Activated naive CD8-positive, alpha-beta T cell treated with anti-CD3 and anti-CD28 coated beads, Interleukin-2, amount 50 U/mL, for 16 hours (primary cell): ENCODE measurements around the gene EGFL7.
"Not testable (repeated sequence)": the region's sequence is repeated elsewhere in the genome, so short reads cannot be mapped to it uniquely, and the experiment has no call there.

Experiments used
- DNase-seq: peaks from one replicate; pipeline ENCODE4 v3.0.0-alpha.2; 2020; ENCODE audit warnings: low read depth, low spot score

EGFL7 gene

DNA sequence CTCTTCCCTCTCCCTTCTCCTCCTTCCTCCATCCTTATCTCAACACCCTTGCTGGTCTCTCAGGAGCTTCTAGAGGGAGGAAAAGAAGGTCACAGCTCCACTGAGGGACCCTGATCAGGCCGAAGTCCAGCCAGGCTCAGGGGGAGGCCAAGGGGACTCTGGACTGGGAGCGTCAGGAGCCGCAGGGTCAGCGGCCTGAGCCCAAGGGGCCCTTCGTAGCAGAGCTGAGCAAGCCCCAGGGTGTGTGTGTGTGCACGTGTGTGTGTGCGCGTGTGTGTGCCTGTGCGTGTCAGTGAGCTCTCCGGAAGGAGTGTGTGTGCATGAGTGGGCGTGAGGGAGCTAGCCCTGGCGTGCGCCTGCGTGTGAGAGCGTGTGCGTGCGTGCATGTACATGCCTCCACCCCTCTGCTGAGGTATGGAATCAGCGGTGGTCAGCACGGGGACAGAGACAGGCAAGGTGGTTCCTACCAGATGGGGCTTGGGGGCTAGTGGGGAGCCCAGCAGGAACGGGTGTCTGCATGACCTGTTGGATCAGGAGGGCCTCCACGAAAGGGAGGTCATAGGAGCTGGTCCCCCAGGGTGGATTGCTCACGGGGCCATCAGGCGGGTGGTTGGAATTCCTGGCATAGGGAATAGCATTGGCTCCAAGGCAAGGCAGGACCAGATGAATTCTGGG is 34.6 kb downstream of the EGFL7 start:
- DNase-seq, result no peak

DNA sequence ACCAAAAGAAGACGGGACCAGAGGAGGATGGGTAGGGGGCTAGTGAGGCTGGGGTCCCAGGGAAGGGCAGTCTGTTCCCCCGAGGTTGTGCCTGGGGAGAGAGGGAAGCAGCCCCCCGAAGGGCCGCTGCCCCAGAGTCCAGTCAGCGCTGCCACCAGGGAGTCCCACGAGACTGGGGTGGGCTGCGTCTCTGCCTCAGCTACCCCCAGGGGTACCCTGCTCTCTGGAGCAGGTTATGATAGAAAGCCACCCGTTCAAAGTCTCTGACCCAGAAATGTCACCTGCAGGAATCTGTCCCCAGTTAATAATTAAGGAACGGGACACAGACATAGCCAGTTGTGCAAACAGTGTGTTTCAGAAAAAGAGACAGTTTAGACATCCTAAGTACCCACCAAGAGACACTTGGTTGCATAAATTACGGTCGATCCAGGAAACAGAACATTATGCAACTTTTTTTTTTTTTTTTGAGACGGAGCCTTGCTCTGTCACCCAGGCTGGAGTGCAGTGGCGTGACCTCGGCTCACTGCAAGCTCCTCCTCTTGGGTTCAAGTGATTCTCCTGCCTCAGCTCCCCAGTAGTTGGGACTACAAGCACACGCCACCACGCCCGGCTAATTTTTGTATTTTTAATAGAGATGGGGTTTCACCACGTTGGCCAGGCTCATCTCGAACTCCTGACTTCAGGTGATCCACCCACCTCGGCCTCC is 35.3 kb downstream of the EGFL7 start:
- no peak for DNase-seq

DNA sequence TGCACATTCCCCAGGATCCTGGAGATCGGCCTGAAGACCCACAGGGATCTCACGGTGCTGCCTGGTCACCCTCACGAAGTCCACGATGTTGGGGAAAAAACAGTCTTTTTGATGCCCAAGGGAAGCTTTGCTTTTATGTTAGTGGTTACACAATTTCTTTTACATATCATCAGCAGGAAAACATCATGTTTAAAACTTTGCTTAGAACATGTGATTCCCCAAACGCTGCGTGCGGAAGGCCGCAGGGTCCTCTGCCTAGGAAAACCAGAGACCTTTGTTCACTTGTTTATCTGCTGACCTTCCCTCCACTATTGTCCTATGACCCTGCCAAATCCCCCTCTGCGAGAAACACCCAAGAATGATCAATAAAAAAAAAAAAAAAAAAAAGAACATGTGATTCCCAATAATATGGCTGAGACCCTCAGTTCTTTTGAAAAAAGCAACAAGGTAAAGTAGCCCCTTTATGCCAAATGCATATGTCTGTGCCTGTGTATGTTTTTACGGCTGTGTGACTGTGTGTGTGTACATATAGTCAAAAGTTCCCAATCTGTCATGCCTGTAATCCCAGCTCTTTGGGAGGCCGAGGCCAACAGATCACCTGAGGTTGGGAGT is 36.0 kb downstream of the EGFL7 start:
- DNase-seq, result no peak

DNA sequence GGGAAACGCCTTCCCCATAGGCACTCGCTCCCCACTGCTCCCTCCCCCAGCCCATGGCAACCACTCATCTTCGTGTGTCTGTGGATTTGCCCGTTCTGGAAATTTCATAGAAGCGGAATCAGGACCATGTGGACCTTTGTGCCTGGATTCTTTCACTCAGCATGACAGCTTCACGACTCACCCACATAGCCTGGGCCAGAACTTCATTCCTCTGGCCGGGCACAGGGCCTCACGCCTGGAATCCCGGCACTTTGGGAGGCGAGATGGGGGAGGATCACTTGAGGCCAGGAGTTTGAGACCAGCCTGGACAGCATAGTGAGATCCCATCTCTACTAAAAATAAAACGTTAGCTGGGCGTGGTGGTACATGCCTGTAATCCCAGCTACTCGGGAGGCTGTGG is 37.6 kb downstream of the EGFL7 start:
- DNase-seq, result no peak

DNA sequence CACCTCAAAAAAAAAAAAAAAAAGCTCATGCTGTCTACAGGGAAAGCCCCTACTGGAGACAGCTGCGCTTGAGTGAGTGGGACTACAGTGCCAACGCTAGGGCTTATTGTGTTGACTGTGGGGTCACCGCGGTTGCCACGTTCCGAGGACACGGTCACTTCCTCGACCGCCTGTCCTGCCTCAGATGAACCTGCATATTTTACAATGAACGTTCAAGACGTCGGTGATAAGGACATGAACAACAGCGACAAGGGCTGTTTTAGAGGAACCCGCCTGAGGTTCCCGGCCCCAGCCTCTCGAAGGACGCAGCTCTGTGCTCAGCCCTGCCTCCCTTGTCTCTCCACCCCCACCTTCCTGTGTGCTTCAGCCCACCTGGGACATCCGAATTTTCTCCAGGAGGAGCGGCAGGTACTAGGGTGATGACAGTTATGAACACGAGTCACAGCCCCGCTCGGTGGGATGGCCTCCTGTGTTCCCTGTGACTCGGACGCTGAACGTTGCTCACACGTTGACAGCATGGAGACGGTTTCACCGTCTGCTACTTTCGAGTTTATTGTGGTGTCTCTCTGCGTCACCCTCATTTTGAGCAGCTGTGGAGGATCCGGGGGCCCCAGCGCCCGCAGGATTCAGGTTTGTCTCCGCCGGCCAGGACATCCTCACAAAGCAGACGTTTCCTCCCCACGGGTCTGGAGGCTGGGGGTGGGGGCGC is 38.4 kb downstream of the EGFL7 start:
- DNase-seq, result peak; percentile 40

DNA sequence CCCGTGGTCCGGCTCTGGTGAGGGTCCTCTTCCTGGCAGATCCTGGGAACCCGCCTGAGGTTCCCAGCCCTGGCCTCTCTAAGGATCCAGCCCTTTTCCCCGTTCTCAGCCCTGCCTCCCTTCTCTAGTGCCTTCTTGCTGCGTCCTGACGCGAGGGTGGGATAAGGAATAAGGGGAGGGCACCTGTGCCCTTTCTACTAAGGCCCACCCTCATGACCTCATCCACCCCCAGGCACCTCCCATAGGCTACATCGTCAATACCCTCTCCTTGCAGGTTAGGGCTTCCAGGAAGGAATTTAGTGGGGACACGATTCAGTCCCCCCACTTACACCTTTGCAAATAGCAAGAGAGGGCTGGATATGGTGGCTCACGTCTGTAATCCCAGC is 38.9 kb downstream of the EGFL7 start:
- DNase-seq, result no peak

DNA sequence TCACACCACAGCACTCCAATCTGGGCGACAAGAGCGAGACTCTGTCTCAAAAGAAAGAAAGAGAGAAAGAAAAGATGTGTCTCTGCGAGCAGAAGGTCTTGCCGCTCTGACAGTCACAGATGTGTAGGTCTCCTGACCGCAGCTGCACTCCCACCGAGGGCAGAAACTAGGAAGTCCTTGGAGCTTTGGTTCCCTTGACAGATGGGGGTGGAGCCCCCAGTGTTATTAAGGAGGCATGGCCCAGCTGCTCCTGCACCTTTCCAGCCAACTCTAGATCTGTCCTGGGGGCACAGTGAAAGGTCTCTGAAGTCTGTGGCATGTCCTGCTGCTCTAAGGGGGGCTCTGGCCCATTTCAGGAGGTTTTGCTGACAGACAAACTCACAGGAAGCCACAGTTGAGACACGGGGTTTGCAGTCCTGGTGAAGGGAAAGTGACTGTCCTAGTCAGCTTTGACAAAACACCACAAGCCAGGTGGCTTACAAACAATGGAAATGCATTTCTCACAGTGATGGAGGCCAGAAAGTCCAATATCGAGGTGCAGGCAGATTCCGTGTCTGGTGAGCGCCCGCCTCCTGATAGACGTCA is 40.7 kb downstream of the EGFL7 start:
- no peak for DNase-seq

DNA sequence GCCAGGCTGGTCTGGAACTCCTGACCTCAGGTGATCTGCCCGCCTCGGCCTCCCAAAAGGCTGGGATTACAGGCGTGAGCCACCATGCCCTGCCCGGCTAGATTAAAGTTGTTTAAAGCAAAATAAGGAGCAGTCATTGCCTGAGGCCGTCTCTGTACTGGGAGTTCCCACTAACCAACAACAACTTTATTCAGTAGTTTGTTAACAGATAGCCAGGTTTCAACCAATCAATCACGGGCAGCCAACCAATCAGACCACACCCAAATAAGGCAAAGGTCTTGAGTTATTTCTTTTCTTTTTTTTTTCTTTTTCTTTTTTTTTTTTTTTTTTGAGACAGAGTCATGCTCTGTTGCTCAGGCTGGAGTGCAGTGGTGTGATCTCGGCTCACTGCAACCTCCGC is 42.0 kb downstream of the EGFL7 start:
- DNase-seq, result not testable (repeated sequence)

DNA sequence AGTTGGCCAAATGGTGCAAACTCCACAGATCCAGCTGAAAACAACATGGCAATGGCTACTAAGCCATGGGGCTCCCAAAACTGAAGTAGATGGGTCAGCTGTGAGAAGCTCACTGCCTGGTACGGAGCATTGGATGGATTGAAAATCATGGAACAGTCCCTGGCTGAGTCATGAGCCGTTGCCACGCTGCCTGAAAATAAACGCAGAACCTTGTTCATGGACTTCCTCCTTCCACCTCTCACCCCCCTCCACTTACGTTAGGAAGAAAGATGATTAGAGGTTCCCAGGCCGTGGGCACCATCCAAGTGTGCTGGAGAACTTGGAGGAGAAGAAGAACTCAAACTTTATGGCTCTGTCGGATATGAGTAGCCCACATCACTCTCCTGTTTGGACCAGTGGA is 42.8 kb downstream of the EGFL7 start:
- no peak for DNase-seq

DNA sequence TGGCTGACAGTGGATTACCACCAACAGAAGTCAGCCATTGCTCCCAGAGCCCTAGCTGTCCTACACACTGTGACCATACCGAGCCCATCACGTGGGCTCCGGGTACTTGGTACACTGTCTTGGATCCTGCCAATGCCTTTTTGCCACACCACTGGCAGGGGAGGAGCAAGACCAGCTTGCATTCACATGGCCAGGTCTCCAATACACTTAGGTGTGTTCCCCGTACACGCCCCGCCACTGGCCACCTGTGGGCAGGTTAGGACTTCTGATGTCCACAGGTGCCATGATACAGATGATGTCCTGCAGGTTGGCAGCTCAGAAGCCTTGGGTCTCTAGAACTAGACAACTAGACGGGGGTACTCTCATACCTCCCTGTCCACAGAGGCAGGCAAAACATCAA is 44.3 kb downstream of the EGFL7 start:
- no peak for DNase-seq

DNA sequence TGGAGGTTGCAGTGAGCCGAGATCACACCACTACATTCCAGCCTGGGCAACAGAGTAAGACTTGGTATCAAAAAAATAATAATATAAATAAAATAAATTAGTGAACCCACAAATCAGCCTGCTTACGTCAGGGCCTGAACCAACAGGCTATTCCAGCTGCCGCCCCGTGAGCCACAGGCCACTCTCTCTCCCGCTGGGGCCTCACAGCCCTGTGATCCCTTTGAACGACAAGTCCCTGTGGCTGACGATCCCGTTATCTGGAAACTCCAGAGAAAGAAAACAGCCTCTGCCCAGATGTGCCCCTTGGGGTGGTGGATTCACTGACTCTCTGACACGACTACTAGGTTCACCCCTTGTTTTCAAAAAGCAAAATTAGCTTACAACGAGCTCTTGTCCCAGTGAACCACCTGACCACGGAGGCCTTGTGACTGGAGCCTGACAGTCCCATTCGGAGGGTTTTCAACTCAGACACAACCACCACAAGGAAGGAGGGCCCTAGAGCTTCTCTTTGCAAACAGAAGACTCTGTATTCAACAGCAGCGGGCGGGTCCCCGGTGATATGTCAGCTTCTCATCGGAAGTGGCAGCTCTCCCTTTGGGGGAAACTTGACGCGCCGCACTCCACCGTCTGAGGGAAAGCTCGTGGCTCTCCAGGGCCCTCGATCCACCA is 45.3 kb downstream of the EGFL7 start:
- no peak for DNase-seq

DNA sequence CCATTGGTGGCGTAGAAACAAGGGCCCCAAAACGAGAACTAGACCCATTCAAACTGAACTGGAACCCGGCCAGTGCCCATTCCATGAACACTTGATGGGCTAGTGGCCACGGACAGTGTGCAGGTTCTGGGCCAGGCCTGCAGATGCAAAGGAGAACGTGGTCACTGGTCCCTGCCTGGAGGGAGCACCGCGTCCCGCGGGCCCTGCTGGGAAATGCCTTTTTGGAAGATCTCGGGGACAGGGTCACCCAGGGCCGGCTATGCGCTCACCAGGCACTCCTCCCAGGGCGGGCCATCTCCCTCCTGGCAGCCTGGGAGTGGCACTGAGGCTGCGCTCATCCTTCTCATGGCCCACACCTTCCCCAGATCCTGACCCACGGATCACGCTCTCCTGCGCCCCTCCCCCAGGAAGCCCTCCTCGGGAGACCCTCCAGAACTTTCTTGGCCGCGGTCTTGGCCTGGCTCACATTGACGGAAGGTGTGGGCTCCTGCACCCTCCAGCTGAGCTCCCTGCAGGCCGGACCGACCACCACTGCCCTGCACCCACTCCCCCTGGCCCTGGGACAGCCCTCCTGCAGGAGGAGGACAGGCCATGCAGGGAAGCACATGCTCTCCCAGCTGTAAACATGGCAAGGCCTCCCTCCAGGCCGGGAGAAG is 46.9 kb downstream of the EGFL7 start:
- DNase-seq, result no peak

DNA sequence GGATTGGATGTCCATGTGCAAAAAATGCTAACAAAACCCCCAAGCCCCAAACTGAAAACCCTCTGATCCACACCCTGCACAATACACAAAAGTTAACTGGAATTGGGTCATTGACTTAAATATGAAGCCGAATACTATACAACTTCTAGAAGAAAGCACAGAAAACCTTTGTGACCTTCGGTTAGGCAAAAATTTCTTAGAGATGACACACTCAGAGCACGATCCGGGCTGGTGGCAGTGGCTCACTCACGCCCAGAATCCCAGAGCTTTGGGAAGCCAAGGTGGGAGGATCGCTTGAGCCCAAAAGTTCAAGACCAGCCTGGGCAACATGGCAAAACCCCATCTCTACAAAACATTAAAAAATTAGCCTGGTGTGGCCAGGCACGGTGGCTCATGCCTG is 47.8 kb downstream of the EGFL7 start:
- DNase-seq, result no peak

DNA sequence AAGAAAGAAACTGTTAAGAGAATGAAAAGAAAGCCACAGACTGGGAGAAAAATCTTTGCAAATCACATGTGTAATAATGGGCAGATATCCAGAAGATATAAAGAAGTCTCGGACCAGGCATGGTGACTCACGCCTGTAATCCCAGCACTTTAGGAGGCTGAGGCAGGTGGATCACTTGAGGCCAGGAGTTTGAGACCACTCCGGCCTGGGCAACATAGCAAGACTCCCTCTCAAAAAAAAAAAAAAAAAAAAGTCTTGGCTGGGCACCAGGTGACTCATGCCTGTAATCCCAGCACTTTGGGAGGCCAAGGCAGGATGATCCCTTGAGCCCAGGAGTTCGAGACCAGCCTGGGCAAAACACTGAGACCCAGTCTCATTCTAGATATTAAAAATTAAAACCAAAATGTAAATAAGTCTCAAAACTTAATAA is 48.5 kb downstream of the EGFL7 start:
- not testable (repeated sequence) for DNase-seq

DNA sequence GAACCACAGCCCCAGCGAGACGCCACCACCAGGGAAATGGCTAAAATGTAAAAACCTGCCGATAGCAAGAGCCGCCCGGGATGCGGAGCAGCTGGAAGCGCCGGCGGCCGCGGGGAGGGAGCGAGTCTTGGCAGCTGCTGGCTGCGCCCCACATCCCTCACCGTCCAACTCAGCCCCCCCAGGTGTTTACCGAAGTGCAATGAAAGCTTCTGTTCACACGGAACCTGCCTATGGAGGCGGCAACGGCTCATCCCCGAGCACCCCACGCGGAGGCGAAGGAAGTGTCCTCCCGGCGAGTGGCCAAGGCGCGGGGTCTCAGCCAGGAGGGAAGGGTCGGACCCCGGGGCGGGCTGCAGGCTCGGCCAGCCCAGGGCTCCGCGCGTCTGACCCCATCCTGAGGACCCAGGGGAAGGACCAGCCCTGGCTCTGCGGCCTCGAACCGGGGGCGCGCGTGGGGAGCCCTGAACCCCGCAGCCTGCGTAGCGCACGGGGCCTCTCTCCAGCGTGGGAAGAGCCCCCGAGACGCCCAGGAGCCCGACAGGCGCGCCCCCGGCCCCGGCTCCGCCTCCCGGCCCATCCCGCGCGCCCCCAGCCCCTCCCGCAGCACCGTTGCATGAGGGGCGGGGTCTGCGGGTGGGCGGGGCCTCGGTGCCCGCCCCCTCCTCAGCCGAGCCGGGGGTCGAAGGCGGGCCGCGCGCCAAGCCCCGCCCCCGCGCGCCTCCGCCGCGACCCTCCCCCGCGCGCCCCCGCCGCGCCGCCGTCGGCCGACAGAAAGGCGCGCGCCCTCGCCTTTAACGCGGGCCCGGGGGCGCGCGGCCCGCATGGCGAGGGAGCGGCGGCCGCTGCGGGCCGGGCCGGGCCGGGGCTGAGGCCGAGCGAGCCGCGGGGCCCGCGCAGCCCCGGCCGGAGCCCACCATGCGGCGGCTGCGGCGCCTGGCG is 49.3 kb downstream of the EGFL7 start, which contains the start of gene DIPK1B:
Gene DIPK1B (plus strand): TSS at position 822 of the 939 bp plus-strand sequence. CDS start 94 bp downstream, at position 916.
- DNase-seq, result no peak

DNA sequence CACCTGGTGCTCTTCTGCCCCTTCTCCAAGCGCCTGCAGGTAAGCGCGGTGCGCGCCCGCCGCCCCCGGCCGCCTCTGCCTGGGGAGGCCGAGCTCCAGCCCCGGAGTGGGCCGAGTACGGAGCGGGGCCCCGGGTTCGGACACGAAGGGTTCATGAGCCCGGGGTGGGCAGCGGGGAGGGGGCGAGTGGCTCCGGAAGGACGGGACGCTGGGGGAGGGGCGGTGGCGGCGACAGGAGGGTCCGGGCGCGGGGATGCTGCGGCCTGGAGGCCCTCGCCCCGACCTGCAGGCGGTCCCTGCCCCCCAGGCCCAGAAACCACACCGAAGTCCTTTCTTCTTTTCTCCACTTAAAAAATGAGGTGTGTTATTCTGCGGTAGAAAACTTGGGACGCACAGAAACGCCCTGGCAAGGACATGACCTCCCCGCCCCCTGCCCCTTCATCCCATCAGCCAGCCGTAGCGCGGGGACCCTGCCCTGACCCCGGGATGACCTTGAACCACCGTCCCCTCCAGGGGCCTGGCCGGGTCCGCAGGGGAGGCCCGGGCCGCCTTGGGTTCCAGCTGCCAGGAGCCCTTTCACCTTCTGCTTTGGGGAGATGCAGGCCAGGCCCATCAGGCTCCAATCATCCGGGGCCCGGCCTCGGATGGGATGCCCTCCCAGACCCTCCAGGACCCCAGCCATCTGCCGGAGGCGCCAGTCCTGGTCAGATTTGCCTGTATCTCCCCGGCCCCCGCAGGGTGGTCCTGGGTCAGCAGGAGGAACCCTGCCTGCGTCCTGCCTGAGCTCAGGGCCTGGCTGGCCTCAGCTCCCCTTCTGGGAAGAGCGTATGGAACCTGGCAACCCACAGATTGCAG is 50.2 kb downstream of the EGFL7 start:
- DNase-seq, result no peak

DNA sequence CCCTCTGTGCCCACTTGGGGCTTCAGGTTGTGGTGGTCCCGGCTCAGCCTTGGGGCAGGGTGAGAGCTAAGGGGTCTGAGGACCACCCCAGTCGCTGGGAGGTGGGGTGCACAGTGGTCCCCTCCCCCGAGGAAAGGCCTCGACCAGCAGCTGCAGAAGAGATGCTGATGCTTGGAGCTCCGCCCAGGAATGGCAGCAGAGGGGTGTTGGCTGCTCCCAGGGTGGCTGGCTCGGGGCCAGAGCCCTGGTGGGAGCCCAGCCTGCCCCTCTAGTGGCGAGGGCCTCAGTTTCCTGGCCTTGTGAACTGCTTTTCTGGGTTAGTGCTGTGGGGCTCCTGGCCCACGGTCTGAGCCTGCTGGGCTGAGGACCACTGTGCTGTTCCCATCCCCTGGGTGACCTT is 50.8 kb downstream of the EGFL7 start:
- DNase-seq, result no peak

DNA sequence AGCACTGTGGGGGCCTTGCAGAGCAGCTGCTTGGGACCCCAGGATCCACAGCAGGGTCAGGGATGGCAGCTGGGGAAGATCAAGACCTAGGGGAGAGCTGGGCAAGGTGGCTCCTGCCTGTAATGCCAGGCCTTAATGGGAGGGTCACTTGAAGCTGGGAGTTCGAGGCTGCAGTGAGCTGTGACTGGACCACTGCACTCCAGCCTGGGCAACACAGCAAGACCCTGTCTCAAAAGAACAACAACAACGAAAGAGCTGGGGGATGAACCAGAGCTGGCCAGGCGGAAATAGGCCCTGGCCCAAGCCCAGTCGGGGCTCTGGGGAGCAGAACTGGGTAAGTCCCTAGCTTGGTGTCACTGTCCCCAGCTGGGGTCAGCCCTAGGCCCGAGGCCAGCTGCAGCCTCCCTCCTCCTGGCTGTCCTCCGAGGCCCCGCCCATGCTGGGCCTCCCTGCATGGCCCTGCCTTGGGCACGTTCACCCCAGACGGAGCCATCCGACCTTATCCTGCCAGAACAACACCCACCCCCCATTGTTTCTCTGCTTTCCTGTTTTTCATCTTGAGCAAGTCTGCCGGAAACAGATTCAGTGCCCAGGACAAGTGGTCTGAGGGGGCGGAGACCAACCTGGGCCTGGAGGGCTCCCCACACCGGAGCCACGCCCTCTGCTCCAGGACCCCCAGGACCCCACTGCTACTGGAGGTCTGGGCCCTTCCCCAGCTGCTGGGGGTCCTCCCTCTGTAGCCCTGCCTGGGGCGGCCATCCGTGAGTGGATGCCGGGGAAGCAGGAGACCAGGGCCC is 51.6 kb downstream of the EGFL7 start:
- DNase-seq, result no peak
